K562 (cell line): ENCODE measurements around the gene ARPC1A. TPM values are rescaled to one million over a fixed set of nuclear protein-coding genes. Genes with fewer than 3 reads are reported as not detected.

Experiments
- ATAC-seq: fragments of 200-7000 bp; cut with Tn5 transposase; 3 replicates; pipeline ENCODE4 v1.9.1; 2020; ENCODE audit warnings: moderate library complexity
- BruUV-seq: library from RNA; stranded (reverse); fragments of 400-500 nt; replicated peaks from 2 replicates; lab custom pipeline; 2021; lab: Mats Ljungman, UMichigan
- CTCF ChIA-PET: fragments of 300-600 bp; formaldehyde crosslinking; extraction: SDS; loops from one replicate; lab custom pipeline; 2021; ENCODE audit warnings: low intra/inter-chr PET ratio; lab: Yijun Ruan, JAX
- POLR2A ChIA-PET: fragments of 300-600, 350-650 bp; sonication (Branson Sonifier 250); formaldehyde crosslinking; extraction: SDS; loops from one replicate; lab custom pipeline; 2021; ENCODE audit warnings: antibody characterized with exemption, inconsistent platforms; lab: Yijun Ruan, JAX
- DNase-seq, 4 experiments: peaks; one replicate each; pipeline versions ENCODE4 v3.0.0 to v3.0.0-alpha.2; 2011 to 2018; ENCODE audit warnings: low spot score in 3 of 4, mixed read lengths in 3 of 4; ENCODE audit errors: extremely low read depth in 1 of 4
- FAIRE-seq: peaks from 2 replicates; lab custom pipeline; 2011; peaks lifted over from hg19 to GRCh38; lab: Jason Lieb, UNC
- H2AFZ ChIP-seq: 2 replicates; pipeline ENCODE4 v1.6.0; 2011; ENCODE audit warnings: low read depth, low read length, control low read depth, inconsistent platforms
- H3K27ac ChIP-seq: fragments of 200-600 bp; 3 replicates; pipeline ENCODE4 v1.8.0; 2011; ENCODE audit warnings: low read depth, mild to moderate bottlenecking, control low read depth, inconsistent platforms, low read length, moderate library complexity, mixed read lengths; ENCODE audit errors: extremely low read depth
- H3K27me3 ChIP-seq, 2 experiments: fragments of 300-600 bp in 1 of 2; 2 replicates in 1 of 2; 3 replicates in 1 of 2; pipeline versions ENCODE4 v1.6.0 to v1.8.0; 2011; ENCODE audit warnings: inconsistent platforms in 2 of 2, low read length in 2 of 2, mild to moderate bottlenecking in 1 of 2, mixed read lengths in 1 of 2, moderate library complexity in 1 of 2; ENCODE audit not compliant: control insufficient read depth in 2 of 2, insufficient read depth in 2 of 2
- H3K36me3 ChIP-seq: fragments of 300-600 bp; 3 replicates; pipeline ENCODE4 v1.8.0; 2011; ENCODE audit warnings: mild to moderate bottlenecking, low read length, inconsistent platforms; ENCODE audit not compliant: control insufficient read depth, insufficient read depth
- H3K4me1 ChIP-seq, 2 experiments: fragments of 200-600 bp in 1 of 2; replicated peaks in 1 of 2; 2 replicates in 1 of 2; 3 replicates in 1 of 2; pipeline versions ENCODE4 v1.5.1 to v1.8.0; 2011; ENCODE audit warnings: inconsistent platforms in 2 of 2, low read length in 2 of 2, mild to moderate bottlenecking in 1 of 2, mixed read lengths in 1 of 2, moderate library complexity in 1 of 2; ENCODE audit not compliant: control insufficient read depth in 2 of 2, insufficient read depth in 2 of 2
- H3K4me2 ChIP-seq: 2 replicates; pipeline ENCODE4 v1.6.1; 2011; ENCODE audit warnings: low read length, control low read depth, inconsistent platforms, mixed read lengths; ENCODE audit not compliant: insufficient read depth
- H3K4me3 ChIP-seq: fragments of 200-600 bp; sonication (generic), shearing (Covaris generic); 2 replicates; pipeline ENCODE4 v1.5.1; 2016; ENCODE audit warnings: control low read depth, inconsistent platforms
- H3K79me2 ChIP-seq: fragments of 200-600 bp; 3 replicates; pipeline ENCODE4 v1.8.0; 2011; ENCODE audit warnings: low read length, inconsistent platforms; ENCODE audit not compliant: control insufficient read depth, insufficient read depth
- H3K9ac ChIP-seq, 2 experiments: 2 replicates each; pipeline versions ENCODE4 v1.6.0 to v1.6.1; 2011; ENCODE audit warnings: low read depth in 2 of 2, low read length in 2 of 2, control low read depth in 1 of 2, inconsistent platforms in 1 of 2, mild to moderate bottlenecking in 1 of 2, mixed read lengths in 1 of 2; ENCODE audit not compliant: insufficient read depth in 1 of 2
- H3K9me1 ChIP-seq: one replicate; pipeline ENCODE4 v1.6.0; 2011; ENCODE audit warnings: inconsistent platforms, mild to moderate bottlenecking, low read length, moderate library complexity; ENCODE audit not compliant: control insufficient read depth, insufficient read depth
- H3K9me3 ChIP-seq: replicated peaks from 2 replicates; pipeline ENCODE4 v1.5.1; 2011; ENCODE audit warnings: low read depth, low read length, inconsistent platforms; ENCODE audit not compliant: control insufficient read depth, insufficient read depth
- H4K20me1 ChIP-seq: replicated peaks from 2 replicates; pipeline ENCODE4 v1.6.1; 2011; ENCODE audit warnings: low read length, inconsistent platforms, mixed read lengths; ENCODE audit not compliant: control insufficient read depth, insufficient read depth
- BHLHE40 ChIP-seq: IDR thresholded peaks from 2 replicates; pipeline ENCODE4 v1.6.1; 2011; ENCODE audit warnings: low read length, improper control_type of control experiment
- HOMEZ ChIP-seq: fragments of 250-450 bp; sonication (Bioruptor Pico); IDR thresholded peaks from 2 replicates; pipeline ENCODE4 v1.4.0; 2020; ENCODE audit warnings: mild to moderate bottlenecking, moderate library complexity
- RBM25 ChIP-seq: fragments of 200-400 bp; formaldehyde crosslinking; IDR thresholded peaks from 2 replicates; pipeline ENCODE4 v1.6.1; 2018; ENCODE audit warnings: low read length, low read depth, moderate library complexity; ENCODE audit not compliant: severe bottlenecking
- ZFP1 ChIP-seq: fragments of 450-650 bp; formaldehyde crosslinking; IDR thresholded peaks from 2 replicates; pipeline ENCODE4 v1.4.0; 2020; ENCODE audit warnings: mild to moderate bottlenecking, mixed read lengths
- ZKSCAN3 ChIP-seq: fragments of 250-450 bp; sonication (Bioruptor Pico); IDR thresholded peaks from 2 replicates; pipeline ENCODE4 v1.4.0; 2020
- ZNF140 ChIP-seq: fragments of 250-450 bp; sonication (Bioruptor Pico); IDR thresholded peaks from 2 replicates; pipeline ENCODE4 v1.8.0; 2021; ENCODE audit warnings: moderate library complexity, mild to moderate bottlenecking, inconsistent platforms
- ZNF143 ChIP-seq: sonication (generic); formaldehyde crosslinking; IDR thresholded peaks from 2 replicates; pipeline ENCODE4 v1.9.0; 2022; ENCODE audit warnings: mild to moderate bottlenecking, missing genetic modification reagents
- WGBS: fragments of 100-300 bp; shearing (Covaris generic); methylation state at CpG from one replicate; pipeline ENCODE4 v1.1.6; 2016; ENCODE audit warnings: low coverage, mixed read lengths; ENCODE audit not compliant: insufficient coverage; ENCODE audit errors: missing lambda C conversion rate; 5-methylcytosine and 5-hydroxymethylcytosine counted together
- in situ Hi-C: fragments of 300-500 bp; cut with MboI; formaldehyde crosslinking; loops from 4 replicates; pipeline ENCODE4 v1.15.0; 2018; ENCODE audit warnings: inconsistent platforms, mixed read lengths
- intact Hi-C: fragments of 100-400 bp; cut with micrococcal nuclease; formaldehyde crosslinking; loops from 2 replicates; pipeline ENCODE4 v1.14.2; 2022
- polyA plus RNA-seq, 8 experiments: library from polyadenylated mRNA; depleted of rRNA in 4 of 8; stranded (reverse) in 5 of 8; unstranded in 3 of 8; fragments of >200 nt; fragmentation: Nextera tagmentation in 2 of 8; fragmentation: Illumina TruSeq in 1 of 8; extraction: Ambion mirVana in 2 of 8; extraction: Trizol in 1 of 8; gene quantifications; 2 replicates each; pipeline versions ENCODE4 v1.2.1 to v1.2.3, GENCODE V29; 2011 to 2014; ENCODE audit warnings: inconsistent platforms in 1 of 8, missing spikeins in 1 of 8
- total RNA-seq, 7 experiments: library from RNA; depleted of rRNA in 6 of 7; stranded (reverse); fragments of >200 nt in 6 of 7; fragmentation: Illumina TruSeq in 2 of 7; extraction: Trizol in 2 of 7; gene quantifications; 2 replicates each; pipeline versions ENCODE4 v1.2.1 to v1.2.3, GENCODE V29; 2011 to 2021; ENCODE audit warnings: low replicate concordance in 1 of 7
- TF ChIP-seq, protein P1 (sequence below): fragments of 450-650 bp; IDR thresholded peaks from 2 replicates; pipeline ENCODE4 v1.6.1; 2016; ENCODE audit warnings: missing biosample characterization, missing genetic modification characterization
- TF ChIP-seq, protein P2 (sequence below): fragments of 450-650 bp; IDR thresholded peaks from 2 replicates; pipeline ENCODE4 v1.6.1; 2018; ENCODE audit not compliant: partially characterized antibody
- TF ChIP-seq, protein P3 (sequence below): fragments of 250-450 bp; sonication (Bioruptor Pico); IDR thresholded peaks from 2 replicates; pipeline ENCODE4 v1.4.0; 2020; ENCODE audit warnings: mild to moderate bottlenecking, moderate library complexity, borderline replicate concordance

Gene ARPC1A
- total and polyA plus RNA-seq, 9 of the 15 experiments (the other 6 are each of a cell fraction or from before 2014, with no cell fraction given), result 39.5 to 151 (median 86.1) TPM

GRCh38 chr7:99409192-99409572, 83.5 kb downstream of the ARPC1A start:
- Histone ChIP-seq H3K27me3 (no peaks in the 10 kb centered on the region), H3K36me3 (peaks cover 75% of the 10 kb centered on the region), H3K27ac (peak overlapping the region; percentile 100), H3K9me1 (no peaks in the 10 kb centered on the region), H3K9ac (peak overlapping the region; percentile 97 to 100), H3K4me2 (peak overlapping the region; percentile 99), H3K4me3 (peak overlapping the region; percentile 97), H3K79me2 (peaks cover 76% of the 10 kb centered on the region), H2AFZ (peak overlapping the region; percentile 100), H4K20me1 (peaks cover 34% of the 10 kb centered on the region), H3K9me3 (no peaks in the 10 kb centered on the region), H3K4me1 (peaks cover 20% of the 10 kb centered on the region in 2 experiments; a peak in 4 of 5 replicates)
- POLR2A ChIA-PET, result interaction anchor here (0.6 to 4.4 kb wide), 24 partner anchors 10 to 1072 kb away, joined by 3 to 53 read pairs (median 4); partner anchors contain the start of genes ATP5MF, CPSF4, PTCD1 and ZNF655
- CTCF ChIA-PET, result no interaction called here
- peak; percentile 37 for ATAC-seq
- WGBS, result 2% methylated on average over 18 of the region's 18 CpGs
- FAIRE-seq, result peak; percentile 11
- in situ Hi-C loops, result no loop called here
- intact Hi-C loops, result loop anchor here (2.0 kb wide), 1 partner anchor 34 kb away; the partner anchor contains the start of gene ARPC1B
- peak in 3 of 4 experiments; percentile 46 to 55 (median 52) for DNase-seq
- TSS peak; percentile 65 for BruUV-seq
- TF ChIP-seq ZNF140 (CRISPR knock-in tag) (no peak), BHLHE40 (no peak), ZKSCAN3 (CRISPR knock-in tag) (no peak), ZNF143 (CRISPR knock-in tag) (no peak), ZFP1 (CRISPR knock-in tag) (no peak), RBM25 (no peak), HOMEZ (CRISPR knock-in tag) (no peak)
- TF ChIP-seq, protein P1, sequence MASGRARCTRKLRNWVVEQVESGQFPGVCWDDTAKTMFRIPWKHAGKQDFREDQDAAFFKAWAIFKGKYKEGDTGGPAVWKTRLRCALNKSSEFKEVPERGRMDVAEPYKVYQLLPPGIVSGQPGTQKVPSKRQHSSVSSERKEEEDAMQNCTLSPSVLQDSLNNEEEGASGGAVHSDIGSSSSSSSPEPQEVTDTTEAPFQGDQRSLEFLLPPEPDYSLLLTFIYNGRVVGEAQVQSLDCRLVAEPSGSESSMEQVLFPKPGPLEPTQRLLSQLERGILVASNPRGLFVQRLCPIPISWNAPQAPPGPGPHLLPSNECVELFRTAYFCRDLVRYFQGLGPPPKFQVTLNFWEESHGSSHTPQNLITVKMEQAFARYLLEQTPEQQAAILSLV, result no peak
- TF ChIP-seq, protein P2, sequence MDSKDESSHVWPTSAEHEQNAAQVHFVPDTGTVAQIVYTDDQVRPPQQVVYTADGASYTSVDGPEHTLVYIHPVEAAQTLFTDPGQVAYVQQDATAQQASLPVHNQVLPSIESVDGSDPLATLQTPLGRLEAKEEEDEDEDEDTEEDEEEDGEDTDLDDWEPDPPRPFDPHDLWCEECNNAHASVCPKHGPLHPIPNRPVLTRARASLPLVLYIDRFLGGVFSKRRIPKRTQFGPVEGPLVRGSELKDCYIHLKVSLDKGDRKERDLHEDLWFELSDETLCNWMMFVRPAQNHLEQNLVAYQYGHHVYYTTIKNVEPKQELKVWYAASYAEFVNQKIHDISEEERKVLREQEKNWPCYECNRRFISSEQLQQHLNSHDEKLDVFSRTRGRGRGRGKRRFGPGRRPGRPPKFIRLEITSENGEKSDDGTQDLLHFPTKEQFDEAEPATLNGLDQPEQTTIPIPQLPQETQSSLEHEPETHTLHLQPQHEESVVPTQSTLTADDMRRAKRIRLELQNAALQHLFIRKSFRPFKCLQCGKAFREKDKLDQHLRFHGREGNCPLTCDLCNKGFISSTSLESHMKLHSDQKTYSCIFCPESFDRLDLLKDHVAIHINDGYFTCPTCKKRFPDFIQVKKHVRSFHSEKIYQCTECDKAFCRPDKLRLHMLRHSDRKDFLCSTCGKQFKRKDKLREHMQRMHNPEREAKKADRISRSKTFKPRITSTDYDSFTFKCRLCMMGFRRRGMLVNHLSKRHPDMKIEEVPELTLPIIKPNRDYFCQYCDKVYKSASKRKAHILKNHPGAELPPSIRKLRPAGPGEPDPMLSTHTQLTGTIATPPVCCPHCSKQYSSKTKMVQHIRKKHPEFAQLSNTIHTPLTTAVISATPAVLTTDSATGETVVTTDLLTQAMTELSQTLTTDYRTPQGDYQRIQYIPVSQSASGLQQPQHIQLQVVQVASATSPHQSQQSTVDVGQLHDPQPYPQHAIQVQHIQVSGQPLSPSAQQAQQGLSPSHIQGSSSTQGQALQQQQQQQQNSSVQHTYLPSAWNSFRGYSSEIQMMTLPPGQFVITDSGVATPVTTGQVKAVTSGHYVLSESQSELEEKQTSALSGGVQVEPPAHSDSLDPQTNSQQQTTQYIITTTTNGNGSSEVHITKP, result peak; percentile 52
- TF ChIP-seq, protein P3, sequence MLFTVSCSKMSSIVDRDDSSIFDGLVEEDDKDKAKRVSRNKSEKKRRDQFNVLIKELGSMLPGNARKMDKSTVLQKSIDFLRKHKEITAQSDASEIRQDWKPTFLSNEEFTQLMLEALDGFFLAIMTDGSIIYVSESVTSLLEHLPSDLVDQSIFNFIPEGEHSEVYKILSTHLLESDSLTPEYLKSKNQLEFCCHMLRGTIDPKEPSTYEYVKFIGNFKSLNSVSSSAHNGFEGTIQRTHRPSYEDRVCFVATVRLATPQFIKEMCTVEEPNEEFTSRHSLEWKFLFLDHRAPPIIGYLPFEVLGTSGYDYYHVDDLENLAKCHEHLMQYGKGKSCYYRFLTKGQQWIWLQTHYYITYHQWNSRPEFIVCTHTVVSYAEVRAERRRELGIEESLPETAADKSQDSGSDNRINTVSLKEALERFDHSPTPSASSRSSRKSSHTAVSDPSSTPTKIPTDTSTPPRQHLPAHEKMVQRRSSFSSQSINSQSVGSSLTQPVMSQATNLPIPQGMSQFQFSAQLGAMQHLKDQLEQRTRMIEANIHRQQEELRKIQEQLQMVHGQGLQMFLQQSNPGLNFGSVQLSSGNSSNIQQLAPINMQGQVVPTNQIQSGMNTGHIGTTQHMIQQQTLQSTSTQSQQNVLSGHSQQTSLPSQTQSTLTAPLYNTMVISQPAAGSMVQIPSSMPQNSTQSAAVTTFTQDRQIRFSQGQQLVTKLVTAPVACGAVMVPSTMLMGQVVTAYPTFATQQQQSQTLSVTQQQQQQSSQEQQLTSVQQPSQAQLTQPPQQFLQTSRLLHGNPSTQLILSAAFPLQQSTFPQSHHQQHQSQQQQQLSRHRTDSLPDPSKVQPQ, result no peak
